K562 (cell line): ENCODE measurements around the gene KBTBD2.

Experiments
- EHMT2 ChIP-seq: fragments of 450-650 bp; IDR thresholded peaks from 2 replicates; pipeline ENCODE4 v1.6.1; 2018; ENCODE audit warnings: antibody characterized with exemption
- GTF2F1 ChIP-seq: IDR thresholded peaks from 2 replicates; pipeline ENCODE4 v1.6.1; 2011; ENCODE audit warnings: low read depth, low read length, improper control_type of control experiment

GRCh38 chr7:32894171-32894570 is 2.6 kb upstream of the KBTBD2 start:
- no peak for TF ChIP-seq GTF2F1
- no peak for TF ChIP-seq EHMT2
